DMS79 treated with DMSO at 0.1 percent for 48 hours (cell line): ENCODE data around the gene STAG3.
A peak's percentile ranks its signal among the peaks of the same experiment; 100 is the strongest.
"Not testable (repeated sequence)": the region's sequence is repeated elsewhere in the genome, so short reads cannot be mapped to it uniquely, and the experiment has no call there.

ENCODE experiments used
- DNase-seq: peaks from one replicate; lab custom pipeline; 2025; lab: John Stamatoyannopoulos, UW

Gene STAG3

GRCh38 chr7:100247152-100247757 is 69.5 kb downstream of the STAG3 start:
- peak; percentile 92 for DNase-seq

- no peak for DNase-seq
Measured at GRCh38 chr7:100248483-100248882, 70.8 kb downstream of the STAG3 start.

- no peak for DNase-seq
Measured at GRCh38 chr7:100257017-100257416, 79.3 kb downstream of the STAG3 start.

GRCh38 chr7:100259984-100260383 is 82.3 kb downstream of the STAG3 start:
- DNase-seq, result not testable (repeated sequence)

GRCh38 chr7:100262896-100263295 is 85.2 kb downstream of the STAG3 start:
- DNase-seq, result not testable (repeated sequence)
